HG02678 (cell line): Measurements from ENCODE around the gene MYO15B.

ENCODE experiments used
- ATAC-seq: cut with Tn5 transposase; IDR thresholded peaks from one replicate; pipeline ENCODE4 v1.9.1; 2021; ENCODE audit warnings: mild to moderate bottlenecking, moderate library complexity; ENCODE audit not compliant: unreplicated experiment

Gene MYO15B

GRCh38 chr17:75658237-75658636, 70.6 kb downstream of the MYO15B start:
- ATAC-seq = no peak

GRCh38 chr17:75661531-75661930, 73.9 kb downstream of the MYO15B start:
- no peak for ATAC-seq

- ATAC-seq = no peak
Measured at GRCh38 chr17:75662511-75662910, 74.9 kb downstream of the MYO15B start.

GRCh38 chr17:75664099-75664549, 76.5 kb downstream of the MYO15B start:
- ATAC-seq = peak; percentile 67

- no peak for ATAC-seq
Measured at GRCh38 chr17:75665981-75666380, 78.4 kb downstream of the MYO15B start.

- peak; percentile 78 for ATAC-seq
Measured at GRCh38 chr17:75666959-75667790, 79.6 kb downstream of the MYO15B start, which contains the start of the genes RECQL5 and SAP30BP. Gene RECQL5, minus strand, starts transcription at chr17:75667154. Its CDS starts 597 bp downstream, at chr17:75666557. Gene SAP30BP, plus strand, starts transcription at chr17:75667338. Its CDS starts 35 bp downstream, at chr17:75667373.

GRCh38 chr17:75667825-75668224, 80.2 kb downstream of the MYO15B start:
- ATAC-seq = no peak

GRCh38 chr17:75668489-75668888, 80.9 kb downstream of the MYO15B start:
- ATAC-seq = no peak

- no peak for ATAC-seq
Measured at GRCh38 chr17:75670868-75671267, 83.3 kb downstream of the MYO15B start.

GRCh38 chr17:75672011-75672410, 84.4 kb downstream of the MYO15B start:
- no peak for ATAC-seq

GRCh38 chr17:75673487-75673886, 85.9 kb downstream of the MYO15B start:
- ATAC-seq = no peak
